Measurements from ENCODE around the gene MPRIP.

MPRIP gene

GRCh38 chr17:17111401-17112393, 69.4 kb downstream of the MPRIP start:
- H3K9me3 ChIP-seq (ENCODE audit: control insufficient read depth, insufficient read depth, low read depth, low read length), result no peaks in the 10 kb centered on the region
- H3K4me1 ChIP-seq (ENCODE audit: control insufficient read depth, insufficient read depth, low read length), result peaks cover 13% of the 10 kb centered on the region
- no peak overlapping the region for H3K4me3 ChIP-seq (ENCODE audit: low read depth, low read length)
- POLR2A ChIA-PET, result no interaction called here
- no peak overlapping the region for H3K27ac ChIP-seq (ENCODE audit: extremely low read depth, low read depth, low read length)
- CTCF ChIA-PET, result interaction anchor here (1.8 kb wide), 1 partner anchor 30 kb away, joined by 4 read pairs; no protein-coding TSS in a partner anchor
- H3K36me3 ChIP-seq (ENCODE audit: control insufficient read depth in 2 of 2, insufficient read depth in 1 of 2, low read length in 2 of 2), result peaks cover 0 to 5% of the 10 kb centered on the region in 2 experiments; a peak in 1 of 3 replicates
- TF ChIP-seq ZIC2 (tag by site-specific recombination; IDR thresholded peaks at IDR 0.05) (peak; percentile 82), GLIS1 (tag by site-specific recombination; IDR thresholded peaks at IDR 0.05) (peak; percentile 75), PRDM10 (tag by site-specific recombination; IDR thresholded peaks at IDR 0.05) (0 out of 2 replicates have a peak, but pooled peaks have one; percentile 7), ZNF324 (tag by site-specific recombination; IDR thresholded peaks at IDR 0.05) (no peak), ZNF561 (tag by site-specific recombination; IDR thresholded peaks at IDR 0.05; ENCODE audit: borderline replicate concordance) (no peak), ZFHX2 (tag by site-specific recombination; conservative IDR thresholded peaks at IDR 0.05) (0 out of 2 replicates have a peak, but pooled peaks have one; percentile 15)

- no peaks in the 10 kb centered on the region for H3K9me3 ChIP-seq (ENCODE audit: control insufficient read depth, insufficient read depth, low read depth, low read length)
- TF ChIP-seq ZNF600 (tag by site-specific recombination; IDR thresholded peaks at IDR 0.05) (0 out of 2 replicates have a peak, but pooled peaks have one; percentile 14), ZNF513 (tag by site-specific recombination; IDR thresholded peaks at IDR 0.05) (no peak)
- ChIA-PET CTCF (no interaction called here), POLR2A (no interaction called here)
- H3K4me1 ChIP-seq (ENCODE audit: control insufficient read depth, insufficient read depth, low read length), result peaks cover 13% of the 10 kb centered on the region
- no peak overlapping the region for H3K27ac ChIP-seq (ENCODE audit: extremely low read depth, low read depth, low read length)
- H3K36me3 ChIP-seq (ENCODE audit: control insufficient read depth in 2 of 2, insufficient read depth in 1 of 2, low read length in 2 of 2), result peaks cover 0 to 4% of the 10 kb centered on the region in 2 experiments; a peak in 1 of 3 replicates
- H3K4me3 ChIP-seq (ENCODE audit: low read depth, low read length), result no peak overlapping the region
Measured at GRCh38 chr17:17112628-17113200, 70.5 kb downstream of the MPRIP start.

- ChIA-PET CTCF (interaction anchor here (0.6 to 2.1 kb wide), 3 partner anchors 27 to 934 kb away, joined by 3 to 8 read pairs (median 4); no protein-coding TSS in a partner anchor), POLR2A (interaction anchor here (0.5 kb wide), 1 partner anchor 382 kb away, joined by 3 read pairs; the partner anchor contains the start of gene RASD1)
- H3K4me3 ChIP-seq (ENCODE audit: low read depth, low read length), result no peak overlapping the region
- no peak overlapping the region for H3K27ac ChIP-seq (ENCODE audit: extremely low read depth, low read depth, low read length)
- H3K9me3 ChIP-seq (ENCODE audit: control insufficient read depth, insufficient read depth, low read depth, low read length), result no peaks in the 10 kb centered on the region
- peak; percentile 63; the same call in 1 of the 2 replicates for TF ChIP-seq EGR2 (tag by site-specific recombination; IDR thresholded peaks at IDR 0.05; ENCODE audit: low read depth)
- no peak for TF ChIP-seq ZFP69B (tag by site-specific recombination; IDR thresholded peaks at IDR 0.05)
- no peak for TF ChIP-seq BCL11B (tag by site-specific recombination; IDR thresholded peaks at IDR 0.05; ENCODE audit: low read depth)
- peak; percentile 77 for TF ChIP-seq ZFHX2 (tag by site-specific recombination; conservative IDR thresholded peaks at IDR 0.05)
- TF ChIP-seq SP3 (tag by site-specific recombination; IDR thresholded peaks at IDR 0.05), result no peak
- peaks cover 0 to 4% of the 10 kb centered on the region in 2 experiments; a peak in 1 of 3 replicates for H3K36me3 ChIP-seq (ENCODE audit: control insufficient read depth in 2 of 2, insufficient read depth in 1 of 2, low read length in 2 of 2)
- H3K4me1 ChIP-seq (ENCODE audit: control insufficient read depth, insufficient read depth, low read length), result 0 out of 2 replicates have a peak, but pooled peaks cover 7% of the 10 kb centered on the region
Measured at GRCh38 chr17:17114592-17115225, 72.5 kb downstream of the MPRIP start.
